Activated CD8-positive, alpha-beta T cell treated with anti-CD3 and anti-CD28 coated beads for 36 hours (primary cell): ENCODE results near the gene KCNE4. TPM values are rescaled to one million over a fixed set of nuclear protein-coding genes. Genes with fewer than 3 reads are reported as not detected.

Experiments used
- ATAC-seq: fragments of 200-7000 bp; cut with Tn5 transposase; one replicate; pipeline ENCODE4 v1.10.0; 2021; ENCODE audit warnings: mild to moderate bottlenecking, moderate library complexity
- CTCF ChIA-PET: fragments of 350-600 bp; sonication (Branson Sonifier 250); formaldehyde crosslinking; loops from one replicate; lab custom pipeline; 2021; ENCODE audit warnings: antibody characterized with exemption; lab: Charles Lee
- POLR2A ChIA-PET: fragments of 350-600 bp; sonication (Branson Sonifier 250); formaldehyde crosslinking; loops from one replicate; lab custom pipeline; 2021; ENCODE audit warnings: antibody characterized with exemption; lab: Charles Lee
- DNase-seq: peaks from one replicate; pipeline ENCODE4 v3.0.0-alpha.2; 2020
- H3K27ac Mint-ChIP-seq: one replicate; pipeline ENCODE4 v1.8.0; 2021; ENCODE audit warnings: mild to moderate bottlenecking, mixed read lengths
- H3K27me3 Mint-ChIP-seq: one replicate; pipeline ENCODE4 v1.8.0; 2021; ENCODE audit warnings: mixed read lengths
- H3K36me3 Mint-ChIP-seq: one replicate; pipeline ENCODE4 v1.8.0; 2021; ENCODE audit warnings: low read depth, mixed read lengths
- H3K4me1 Mint-ChIP-seq: one replicate; pipeline ENCODE4 v1.8.0; 2021; ENCODE audit warnings: low read depth, mixed read lengths
- H3K4me3 Mint-ChIP-seq: one replicate; pipeline ENCODE4 v1.8.0; 2021; ENCODE audit warnings: mild to moderate bottlenecking, moderate library complexity, mixed read lengths
- H3K9me3 Mint-ChIP-seq: one replicate; pipeline ENCODE4 v1.8.0; 2021; ENCODE audit warnings: mixed read lengths
- CTCF ChIP-seq: fragments of 200-600 bp; IDR thresholded peaks from one replicate; pipeline ENCODE4 v1.8.0; 2022; ENCODE audit warnings: antibody characterized with exemption, mild to moderate bottlenecking
- intact Hi-C: fragments of 100-400 bp; cut with micrococcal nuclease; formaldehyde crosslinking; loops from one replicate; pipeline ENCODE4 v1.10.0; 2022
- total RNA-seq, 2 experiments: library from RNA; stranded (reverse); gene quantifications; one replicate each; pipeline ENCODE4 v1.2.3, GENCODE V29; 2021

The KCNE4 gene
- total RNA-seq, result not detected

- no peak for TF ChIP-seq CTCF
- Mint-ChIP-seq H3K9me3 (no peaks in the 10 kb centered on the region), H3K4me3 (no peak within 1 kb of the TSS), H3K27ac (no peak within 1 kb of the TSS), H3K4me1 (peaks cover 2% of the 10 kb centered on the region), H3K36me3 (no peaks in the 10 kb centered on the region), H3K27me3 (peaks cover 5% of the 10 kb centered on the region)
- ATAC-seq (no peak), DNase-seq (no peak)
- ChIA-PET CTCF (no interaction called here), POLR2A (no interaction called here)
- intact Hi-C loops, result no loop called here
Measured at GRCh38 chr2:223051693-223052289, at the start of gene KCNE4. TSS of gene KCNE4 (plus strand) at chr2:223052190. CDS start at chr2:223052831, 641 bp downstream.

GRCh38 chr2:223003191-223003590, 48.8 kb upstream of the KCNE4 start:
- CTCF ChIA-PET, result no interaction called here
- H3K4me1 Mint-ChIP-seq, result no peaks in the 10 kb centered on the region
- no peak for DNase-seq
- TF ChIP-seq CTCF, result no peak
- no peaks in the 10 kb centered on the region for H3K36me3 Mint-ChIP-seq
- H3K4me3 Mint-ChIP-seq, result no peak overlapping the region
- H3K9me3 Mint-ChIP-seq, result no peaks in the 10 kb centered on the region
- H3K27ac Mint-ChIP-seq, result no peak overlapping the region
- POLR2A ChIA-PET, result no interaction called here
- no peak for ATAC-seq
- H3K27me3 Mint-ChIP-seq, result peaks cover 9% of the 10 kb centered on the region
- intact Hi-C loops, result no loop called here

- Mint-ChIP-seq H3K27ac (no peak overlapping the region), H3K27me3 (peaks cover 7% of the 10 kb centered on the region), H3K9me3 (no peaks in the 10 kb centered on the region), H3K36me3 (no peaks in the 10 kb centered on the region), H3K4me1 (no peaks in the 10 kb centered on the region), H3K4me3 (no peak overlapping the region)
- ChIA-PET CTCF (interaction anchor here (1.0 kb wide), 1 partner anchor 34 kb away, joined by 3 read pairs; no protein-coding TSS in a partner anchor), POLR2A (no interaction called here)
- TF ChIP-seq CTCF, result no peak
- no peak for DNase-seq
- no peak for ATAC-seq
- intact Hi-C loops, result no loop called here
Measured at GRCh38 chr2:223005496-223005895, 46.5 kb upstream of the KCNE4 start.

- ChIA-PET CTCF (no interaction called here), POLR2A (no interaction called here)
- Mint-ChIP-seq H3K36me3 (no peaks in the 10 kb centered on the region), H3K9me3 (no peaks in the 10 kb centered on the region), H3K4me1 (no peaks in the 10 kb centered on the region), H3K27me3 (peaks cover 7% of the 10 kb centered on the region), H3K27ac (no peak overlapping the region), H3K4me3 (no peak overlapping the region)
- ATAC-seq, result no peak
- no peak for TF ChIP-seq CTCF
- no peak for DNase-seq
- intact Hi-C loops, result no loop called here
Measured at GRCh38 chr2:223007531-223007930, 44.5 kb upstream of the KCNE4 start.

GRCh38 chr2:223008162-223008561, 43.8 kb upstream of the KCNE4 start:
- intact Hi-C loops, result no loop called here
- CTCF ChIA-PET, result no interaction called here
- Mint-ChIP-seq H3K9me3 (no peaks in the 10 kb centered on the region), H3K4me1 (no peaks in the 10 kb centered on the region), H3K27ac (no peak overlapping the region), H3K4me3 (no peak overlapping the region), H3K36me3 (no peaks in the 10 kb centered on the region), H3K27me3 (peaks cover 9% of the 10 kb centered on the region)
- TF ChIP-seq CTCF, result no peak
- ATAC-seq, result no peak
- DNase-seq, result no peak
- POLR2A ChIA-PET, result no interaction called here
